UCSD-AML1 (cell line): ENCODE data around the gene FAM168A.
A peak's percentile ranks its signal among the peaks of the same experiment; 100 is the strongest.

Experiments
- DNase-seq: peaks from one replicate; lab custom pipeline; 2025; ENCODE audit not compliant: unreplicated experiment; lab: John Stamatoyannopoulos, UW

The FAM168A gene, protein sequence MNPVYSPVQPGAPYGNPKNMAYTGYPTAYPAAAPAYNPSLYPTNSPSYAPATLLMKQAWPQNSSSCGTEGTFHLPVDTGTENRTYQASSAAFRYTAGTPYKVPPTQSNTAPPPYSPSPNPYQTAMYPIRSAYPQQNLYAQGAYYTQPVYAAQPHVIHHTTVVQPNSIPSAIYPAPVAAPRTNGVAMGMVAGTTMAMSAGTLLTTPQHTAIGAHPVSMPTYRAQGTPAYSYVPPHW

DNA sequence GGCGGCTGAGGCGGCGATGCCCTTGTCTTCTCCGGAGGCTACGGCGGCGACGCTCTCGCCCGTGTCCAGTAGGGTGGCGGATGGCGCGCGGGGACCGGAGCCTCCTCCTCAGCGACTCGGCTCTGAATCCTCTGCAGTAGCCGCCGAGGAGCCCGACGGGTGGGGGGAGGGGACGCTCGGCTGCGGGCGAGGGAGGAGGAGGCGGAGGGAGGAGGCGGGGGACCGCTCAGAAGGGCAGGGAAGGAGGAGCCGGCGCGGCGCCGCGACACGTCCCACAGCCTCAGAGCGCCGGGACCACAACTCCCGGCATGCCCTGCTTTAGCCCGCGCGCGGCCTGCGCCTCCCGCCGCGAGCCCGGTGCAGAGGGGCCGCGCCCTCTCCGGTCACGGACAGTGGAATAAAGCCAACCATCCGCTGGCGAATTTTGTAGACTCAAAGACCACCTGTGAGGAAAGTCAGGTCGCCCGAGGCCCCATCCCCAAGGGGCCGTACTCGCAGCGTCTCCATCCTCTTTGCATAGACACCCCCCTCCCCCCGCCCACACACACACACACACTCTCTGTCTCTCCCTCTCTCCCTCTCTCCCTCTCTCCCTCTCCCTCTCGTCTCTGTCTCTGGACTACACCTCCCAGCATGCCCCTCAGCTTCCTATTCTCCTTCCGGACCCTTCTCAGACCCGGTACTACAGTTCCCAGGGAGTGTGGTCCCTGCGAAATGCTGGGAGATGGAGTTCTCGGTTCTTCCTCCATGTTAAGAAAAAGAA, at the start of gene FAM168A:
TSS of gene FAM168A (minus strand) at position 157 of the 763 bp plus-strand sequence. CDS start 129,638 bp downstream, outside the sequence.
- peak; percentile 97 for DNase-seq

DNA sequence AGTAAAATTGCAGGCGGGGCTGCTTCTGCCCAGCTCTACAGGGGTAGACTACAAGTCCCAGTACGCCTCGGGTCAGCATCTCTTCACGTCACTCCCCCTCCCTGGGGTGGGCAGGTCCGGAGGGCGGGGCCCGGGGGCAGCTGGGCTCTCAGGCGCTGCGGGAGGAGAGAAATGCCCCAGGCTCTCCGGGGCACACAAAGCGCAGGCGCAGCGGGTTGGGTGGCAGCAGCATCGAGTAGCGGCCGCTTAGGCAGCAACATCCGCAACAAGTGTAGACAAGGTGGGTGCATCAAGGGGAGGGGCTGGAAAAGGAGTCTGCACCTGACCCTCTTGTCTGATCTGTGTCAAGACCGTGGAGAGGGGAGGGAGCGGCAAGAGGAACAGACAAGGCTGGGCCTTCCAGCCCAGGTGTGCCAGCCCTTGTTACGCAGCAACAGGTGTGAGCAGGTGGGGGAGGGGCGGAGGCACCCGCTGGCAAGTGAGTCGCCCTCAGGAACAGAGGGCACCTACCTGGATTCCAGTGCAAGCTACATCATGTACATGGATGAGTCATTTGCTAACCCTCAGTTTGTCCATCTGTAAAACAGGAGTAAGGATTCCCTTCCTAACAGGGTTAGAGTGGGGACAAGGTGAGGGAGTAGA, 49.7 kb upstream of the FAM168A start:
- no peak for DNase-seq

DNA sequence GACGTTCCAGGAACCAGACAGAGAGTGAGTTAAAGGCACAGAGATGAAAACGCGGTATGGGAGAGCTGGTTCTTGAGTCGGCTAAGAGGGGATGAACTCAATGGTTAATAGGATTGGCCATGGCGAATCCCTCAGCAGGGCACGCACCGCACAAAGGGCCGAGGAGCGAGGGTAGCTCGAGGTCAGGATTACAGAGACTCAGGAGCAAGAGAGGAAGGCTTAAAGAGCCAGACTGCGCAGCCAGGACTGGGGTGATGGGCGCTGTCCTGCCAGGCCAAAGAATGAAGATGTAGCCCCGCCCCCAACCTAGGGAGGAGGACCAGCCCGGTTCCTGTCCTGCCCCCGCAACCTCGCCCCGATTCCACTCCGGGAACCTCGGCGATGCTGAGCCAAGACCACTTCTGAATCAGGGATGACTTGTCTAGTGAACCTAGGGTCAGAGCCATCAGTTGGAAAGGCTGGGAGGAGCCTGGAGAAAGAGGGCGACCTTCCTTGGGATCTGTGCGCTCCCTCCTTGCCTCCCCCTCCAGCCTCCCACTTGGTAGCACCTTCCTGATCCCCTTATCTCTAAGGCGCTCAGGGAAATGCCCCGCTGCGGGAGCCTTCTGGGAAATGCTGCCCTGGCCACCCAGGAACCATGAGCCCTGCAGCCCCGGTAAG, 48.2 kb upstream of the FAM168A start, which contains the start of gene PLEKHB1:
TSS of gene PLEKHB1 (plus strand) at position 610 of the 660 bp plus-strand sequence. CDS start at position 638, 28 bp downstream.
- no peak for DNase-seq

DNA sequence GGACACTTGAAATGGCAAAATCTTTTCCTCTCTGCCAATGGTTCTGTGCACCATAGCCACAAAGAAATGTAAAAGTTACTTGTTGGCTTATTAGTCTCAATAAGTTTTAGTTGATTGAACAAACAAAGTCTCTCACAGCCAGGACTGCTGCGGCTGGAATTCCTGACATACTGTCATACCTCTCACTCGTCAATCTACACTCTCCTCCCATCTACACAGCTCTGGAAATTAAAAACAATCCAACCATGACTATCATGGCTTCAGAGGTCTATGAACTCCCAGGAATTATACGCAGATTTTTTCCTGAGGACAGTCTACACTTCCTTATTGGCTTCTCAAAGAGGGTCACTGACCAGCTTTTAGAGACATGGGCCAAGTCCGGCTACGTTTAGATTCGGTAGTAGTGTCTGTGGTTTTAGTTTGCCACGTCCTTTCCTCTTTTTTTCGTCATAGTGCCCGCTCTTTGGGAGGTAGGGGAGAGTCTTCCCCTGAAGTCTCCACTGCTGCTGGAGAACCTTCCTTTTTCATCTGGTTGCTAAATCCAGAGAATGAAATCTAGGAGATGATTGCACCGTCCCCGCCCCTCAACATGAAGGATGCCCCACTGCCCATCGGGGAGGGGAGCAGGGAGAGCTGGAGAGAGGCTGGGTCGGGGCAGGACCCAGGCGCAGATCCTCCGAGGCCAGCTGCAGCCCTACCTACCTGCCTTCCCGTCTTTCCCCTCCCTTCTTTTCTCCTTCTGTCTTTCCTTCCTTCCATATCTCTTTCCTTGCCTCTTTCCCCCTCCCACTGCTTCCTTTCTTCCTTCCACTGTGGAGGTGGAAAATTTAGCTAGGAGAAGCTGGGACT, 47.4 kb upstream of the FAM168A start:
- no peak for DNase-seq

DNA sequence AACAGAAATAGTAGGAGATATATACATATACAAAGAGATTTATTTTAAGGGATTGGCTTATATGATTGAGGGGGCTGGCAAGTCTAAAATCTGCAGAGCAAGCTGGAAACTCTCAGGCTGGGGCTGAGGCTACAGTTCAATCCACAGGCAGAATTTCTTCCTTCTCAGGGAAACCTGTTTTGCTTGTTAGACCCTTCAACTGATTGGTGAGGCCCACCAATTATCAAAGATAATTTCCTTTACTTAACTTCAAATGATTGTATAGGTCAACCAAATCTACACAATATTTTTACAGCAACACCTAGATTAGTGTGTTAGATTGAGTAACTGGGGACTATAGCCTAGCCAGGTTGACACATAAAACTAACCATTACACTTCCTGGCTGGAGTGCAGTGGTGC, 43.8 kb upstream of the FAM168A start:
- DNase-seq = no peak

DNA sequence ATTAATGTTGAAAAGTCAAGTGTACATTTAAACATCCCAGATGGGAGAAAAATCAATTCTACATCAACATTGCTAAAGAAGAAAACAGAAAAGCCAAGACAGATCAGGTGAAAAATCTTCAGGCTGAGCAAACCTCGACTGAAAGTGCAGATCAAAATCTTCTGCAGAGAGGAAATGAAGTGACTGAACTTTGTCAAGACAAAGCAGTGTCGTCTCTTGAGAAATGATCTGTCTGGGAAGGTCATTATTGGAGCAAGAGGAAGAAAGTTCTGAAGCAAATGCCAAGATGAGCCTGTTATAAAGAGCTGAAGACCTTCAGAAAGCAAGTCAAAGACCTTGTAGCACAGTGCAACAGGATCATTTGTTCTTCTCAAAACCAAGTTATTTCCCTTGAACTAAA, 42.7 kb upstream of the FAM168A start:
- no peak for DNase-seq

DNA sequence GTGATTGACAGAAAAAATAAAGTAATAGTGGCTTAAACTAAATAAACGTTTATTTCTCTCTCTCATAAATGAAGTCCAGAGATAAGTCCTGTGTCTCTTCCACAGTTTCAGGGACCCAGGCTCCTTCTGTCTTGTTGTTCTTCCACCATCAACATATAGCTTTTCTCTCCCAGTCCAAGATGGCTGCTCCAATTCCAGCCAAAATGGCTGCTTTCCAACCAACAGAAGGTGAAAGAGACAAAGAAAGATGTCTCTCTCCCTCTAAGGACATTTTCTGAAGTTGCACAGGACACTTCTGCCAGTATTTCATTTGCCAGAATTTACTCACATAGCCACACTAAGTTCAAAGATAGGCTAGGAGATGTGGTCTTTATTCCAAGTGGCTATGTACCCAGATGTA, 39.1 kb upstream of the FAM168A start:
- DNase-seq = no peak

DNA sequence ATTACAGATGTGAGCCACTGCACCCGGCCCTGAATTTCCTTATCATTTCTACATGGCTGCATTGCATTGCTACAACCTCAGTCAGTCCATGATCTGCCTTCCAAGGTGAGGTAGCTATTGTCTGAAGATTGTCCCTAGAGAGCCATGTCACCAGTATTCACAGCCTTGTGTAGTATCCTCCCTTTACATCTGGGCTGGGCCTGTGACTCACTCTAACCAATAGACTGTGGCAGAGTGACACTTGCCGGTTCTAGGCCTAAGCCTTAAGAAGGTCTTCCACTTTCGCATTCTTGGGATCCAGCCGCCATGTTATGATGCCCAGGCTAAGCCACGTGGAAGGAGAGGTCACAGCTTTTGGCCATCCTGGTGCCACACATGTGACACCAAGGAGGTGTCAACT, 38.3 kb upstream of the FAM168A start:
- DNase-seq = no peak

DNA sequence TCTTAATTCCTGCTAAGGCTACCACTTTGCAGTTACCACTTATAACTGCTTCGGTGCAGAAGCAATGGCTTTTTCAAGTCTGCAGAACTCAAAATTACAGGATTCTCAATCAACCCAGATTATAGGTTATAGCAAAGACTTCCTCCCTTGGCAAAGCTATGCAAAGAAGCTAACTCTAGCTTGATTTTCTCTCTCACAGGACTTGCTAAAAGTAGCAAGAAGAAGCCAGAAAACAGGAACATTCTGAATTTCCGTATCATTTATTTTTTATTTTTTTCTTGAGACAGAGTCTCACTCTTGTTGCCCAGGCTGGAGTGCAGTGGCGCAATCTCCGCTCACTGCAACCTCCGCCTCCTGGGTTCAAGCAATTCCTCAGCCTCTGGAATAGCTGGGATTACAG, 37.8 kb upstream of the FAM168A start:
- no peak for DNase-seq

DNA sequence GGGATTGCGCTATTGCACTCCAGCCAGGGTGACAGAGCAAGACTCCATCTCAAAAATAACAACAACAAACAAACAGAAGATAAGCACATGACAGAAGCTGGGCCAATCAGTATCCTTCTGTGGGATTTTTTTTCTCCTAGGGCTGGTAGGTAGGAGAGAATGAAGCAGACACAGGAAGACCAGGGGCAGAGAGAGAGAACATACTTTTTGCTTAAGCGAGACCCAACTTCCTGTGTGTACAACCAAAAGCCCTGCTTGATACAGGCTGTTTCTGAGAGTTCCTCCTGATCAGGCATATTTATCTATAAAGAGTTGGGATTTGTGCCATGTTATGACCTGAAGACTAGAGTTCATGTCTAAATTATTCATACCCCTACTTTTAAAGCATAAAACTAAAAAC, 36.1 kb upstream of the FAM168A start:
- no peak for DNase-seq

DNA sequence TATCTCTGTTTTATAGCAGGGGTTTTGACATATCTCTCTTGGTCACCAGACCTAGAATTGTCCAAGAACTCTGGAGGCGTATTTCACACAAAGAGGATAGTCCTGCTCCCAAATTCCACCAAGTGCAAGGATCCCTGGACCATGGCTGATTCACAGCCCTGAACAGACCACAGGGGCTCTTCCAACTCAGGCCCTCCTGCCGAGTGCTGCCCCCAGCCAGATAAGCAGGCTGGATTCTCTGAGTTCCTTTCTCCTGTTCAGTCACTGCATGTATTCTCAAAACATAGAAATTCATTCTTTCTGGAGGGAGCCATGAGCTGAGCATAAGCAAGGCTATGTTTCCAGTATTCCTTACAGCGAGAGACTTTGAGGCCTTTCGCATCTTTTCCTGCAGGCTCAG, 35.1 kb upstream of the FAM168A start:
- no peak for DNase-seq

DNA sequence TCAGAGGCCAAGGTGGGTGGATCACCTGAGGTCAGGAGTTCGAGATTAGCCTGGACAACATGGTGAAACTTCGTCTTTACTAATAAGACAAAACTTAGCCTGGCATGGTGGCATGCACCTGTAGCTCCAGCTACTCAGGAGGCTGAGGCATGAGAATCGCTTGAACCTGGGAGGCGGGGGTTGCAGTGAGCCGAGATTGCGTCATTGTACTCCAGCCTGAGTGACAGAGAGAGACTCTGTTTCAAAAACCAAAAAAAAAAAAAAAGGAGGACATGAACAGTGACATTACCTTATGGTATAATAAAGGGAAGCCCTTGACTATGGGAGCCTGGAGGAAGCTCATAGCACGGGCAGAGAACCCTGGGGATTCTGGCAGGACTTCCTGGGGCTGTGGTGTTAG, 32.0 kb upstream of the FAM168A start:
- DNase-seq = no peak

DNA sequence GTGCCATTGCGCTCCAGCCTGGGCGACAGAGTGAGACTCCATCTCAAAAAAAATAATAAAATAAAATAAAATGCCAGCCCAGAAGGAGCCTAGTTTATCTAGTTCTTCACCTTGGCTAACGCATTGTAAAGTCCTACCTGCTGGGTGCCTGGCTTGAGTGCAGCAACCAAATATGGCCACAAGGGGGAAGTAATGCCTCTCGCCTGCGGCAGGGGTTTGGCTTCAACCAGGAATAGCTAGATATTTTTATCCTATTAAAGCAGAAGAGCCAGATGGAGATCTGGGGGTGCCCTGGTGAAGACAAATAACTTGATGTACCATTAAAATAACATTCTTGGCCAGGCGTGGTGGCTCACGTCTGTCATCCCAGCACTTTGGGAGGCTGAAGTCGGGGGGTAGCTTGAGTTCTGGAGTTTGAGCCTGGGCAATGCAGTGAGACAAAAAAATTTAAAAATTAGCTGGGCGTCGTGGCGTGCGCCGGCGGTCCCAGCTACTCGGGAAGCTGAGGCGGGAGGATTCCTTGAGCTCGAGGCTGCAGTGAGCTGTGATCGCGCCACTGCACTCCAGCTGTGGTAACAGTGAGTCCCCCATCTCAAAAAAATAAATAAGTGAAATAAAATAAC, 27.9 kb upstream of the FAM168A start:
- peak; percentile 63 for DNase-seq

DNA sequence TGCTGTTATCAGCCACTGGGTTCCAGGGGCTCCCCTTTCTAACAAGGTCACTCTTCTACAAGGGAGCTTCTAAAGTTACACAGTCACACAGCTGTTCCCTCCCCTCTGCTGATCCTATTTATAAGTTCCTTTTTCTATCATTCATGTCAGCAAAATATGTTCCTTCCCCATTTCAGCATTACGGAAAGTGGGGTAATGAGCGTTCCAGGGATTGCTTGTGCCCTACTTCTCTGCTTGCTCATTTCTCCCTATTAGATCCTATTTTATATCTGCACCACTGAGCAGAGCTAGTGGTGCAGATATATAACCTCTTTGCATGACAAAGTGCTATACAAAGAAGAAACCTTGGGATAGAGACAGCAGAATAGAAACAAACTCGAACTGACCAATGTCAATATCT, 25.8 kb upstream of the FAM168A start:
- peak; percentile 18 for DNase-seq

DNA sequence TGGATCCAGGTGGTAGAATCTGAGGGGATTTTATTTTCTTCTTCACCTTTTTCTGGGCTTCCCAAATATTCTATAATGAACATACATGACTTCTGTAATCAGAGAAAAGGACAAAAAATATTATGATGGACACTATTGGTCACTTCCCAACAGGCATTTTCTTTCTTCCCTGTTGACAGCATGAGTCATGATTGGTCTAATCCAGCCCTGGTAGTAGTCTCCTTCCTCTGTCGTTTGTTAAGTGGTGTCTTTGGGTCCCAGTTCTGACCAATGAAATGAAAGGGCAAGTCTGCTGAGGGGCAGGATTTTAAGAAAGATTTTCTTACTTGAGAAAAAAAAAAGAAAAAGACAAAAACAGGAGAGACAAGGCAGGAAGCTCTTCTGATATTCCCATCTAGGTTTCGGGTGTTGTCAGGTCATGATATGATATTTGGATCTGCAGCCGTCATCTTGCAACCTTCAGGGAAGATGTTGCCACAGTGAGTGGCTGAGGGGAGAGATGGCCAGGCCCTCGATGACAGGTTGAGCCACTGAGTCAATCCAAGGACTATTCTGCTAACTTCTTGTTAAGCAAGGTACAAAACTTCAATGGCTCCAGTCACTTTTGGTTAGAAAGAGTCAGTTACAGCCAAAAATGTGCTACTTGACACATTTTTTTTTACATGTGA, 25.1 kb upstream of the FAM168A start:
- no peak for DNase-seq

DNA sequence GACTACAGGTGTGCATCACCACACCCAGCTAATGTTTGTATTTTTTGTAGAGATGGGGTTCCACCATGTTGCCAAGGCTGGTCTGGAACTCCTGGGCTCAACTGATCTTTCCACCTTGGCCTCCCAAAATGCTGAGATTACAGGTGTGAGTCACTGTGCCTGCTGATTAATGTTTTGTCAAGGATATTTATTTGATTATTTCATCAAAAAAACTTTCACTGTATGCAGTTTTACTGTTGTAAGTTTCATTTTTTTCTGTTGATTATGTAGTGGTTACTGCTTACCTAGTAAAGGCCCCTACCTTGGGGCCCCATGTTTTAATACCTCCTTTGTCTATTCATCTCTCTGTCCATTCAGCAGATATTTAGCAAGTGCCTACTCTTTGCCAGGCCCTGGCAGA, 16.7 kb upstream of the FAM168A start:
- DNase-seq = no peak

DNA sequence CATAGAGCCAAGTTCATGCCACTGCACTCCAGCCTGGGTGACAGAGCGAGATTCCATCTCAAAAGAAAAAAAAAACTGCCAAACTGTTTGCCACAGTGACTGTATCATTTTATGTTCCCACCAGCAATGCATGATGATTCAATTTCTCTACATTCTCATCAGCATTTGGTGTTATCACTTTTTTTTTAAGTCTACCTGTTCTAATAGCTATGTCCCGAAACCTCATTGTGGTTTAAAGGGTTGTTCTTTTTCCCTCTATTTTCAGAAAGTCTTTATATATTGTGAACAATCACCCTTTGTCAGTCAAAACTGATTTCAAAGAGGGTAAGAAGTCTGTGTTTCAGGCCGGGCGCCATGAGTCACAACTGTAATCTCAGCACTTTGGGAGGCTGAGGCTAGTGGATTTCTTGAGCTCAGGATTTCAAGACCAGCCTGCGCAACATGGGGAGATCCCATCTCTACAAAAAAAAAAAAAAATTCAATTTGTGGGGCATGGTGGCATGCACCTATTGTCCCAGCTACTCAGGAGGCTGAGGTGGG, 14.8 kb upstream of the FAM168A start:
- DNase-seq = no peak

DNA sequence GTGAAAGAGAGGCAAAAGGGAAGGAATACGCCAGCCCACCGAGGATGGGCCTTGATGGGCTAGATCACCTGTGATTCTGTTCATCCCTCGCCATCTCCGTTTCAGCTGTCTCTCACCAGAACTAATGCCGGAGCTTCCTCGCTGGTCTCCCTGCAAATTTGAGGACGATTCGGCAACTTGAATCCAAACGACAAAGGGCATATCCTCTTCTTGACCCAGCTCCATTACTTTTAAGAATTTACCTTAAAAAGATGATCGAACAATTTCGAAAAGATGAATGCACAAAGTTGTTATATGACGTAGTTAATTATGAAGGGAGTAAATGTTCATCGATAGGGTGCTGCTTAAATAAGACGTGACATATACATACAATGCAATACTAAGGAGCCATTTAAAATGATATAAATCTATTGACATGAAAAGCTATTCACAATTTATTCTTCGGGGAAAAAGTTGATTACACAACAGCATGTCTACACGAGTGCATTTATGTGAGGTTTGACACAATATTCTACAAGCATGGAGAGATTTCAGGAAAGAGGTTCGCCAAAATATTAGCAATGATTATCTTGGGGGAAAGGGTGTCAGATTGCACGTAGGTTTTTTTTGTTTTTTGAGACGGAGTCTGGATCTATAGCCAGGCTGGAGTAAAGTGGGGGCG, 937 bp upstream of the FAM168A start:
- DNase-seq = no peak
